Liver (tissue), 9 donors: ENCODE measurements around the gene RPL29. TPM values are rescaled to one million over a fixed set of nuclear protein-coding genes. Genes with fewer than 3 reads are reported as not detected.

Experiments used
- DNase-seq: peaks from one replicate; pipeline ENCODE4 v3.0.0-alpha.2; 2017; ENCODE audit warnings: low spot score
- H3K27ac ChIP-seq, 2 donors: one replicate each; pipeline ENCODE4 v1.7.0; 2013; ENCODE audit warnings: inconsistent platforms in 2 of 2, low read length in 2 of 2, control low read depth in 1 of 2, low read depth in 1 of 2, mild to moderate bottlenecking in 1 of 2
- H3K27me3 ChIP-seq, 4 donors: one replicate each; pipeline versions ENCODE4 v1.6.1 to v1.7.0; 2013; ENCODE audit warnings: low read length in 3 of 4, inconsistent platforms in 1 of 4, mild to moderate bottlenecking in 1 of 4, moderate library complexity in 1 of 4; ENCODE audit not compliant: control insufficient read depth in 4 of 4, insufficient read depth in 4 of 4
- H3K36me3 ChIP-seq, 4 donors: one replicate each; pipeline versions ENCODE4 v1.6.1 to v1.7.0; 2013; ENCODE audit warnings: low read length in 3 of 4, mild to moderate bottlenecking in 3 of 4, low read depth in 1 of 4, moderate library complexity in 1 of 4; ENCODE audit not compliant: control insufficient read depth in 4 of 4, insufficient read depth in 3 of 4
- H3K4me1 ChIP-seq, 4 donors: one replicate each; pipeline versions ENCODE4 v1.6.1 to v1.7.0; 2013; ENCODE audit warnings: low read length in 3 of 4, mild to moderate bottlenecking in 3 of 4, moderate library complexity in 1 of 4; ENCODE audit not compliant: control insufficient read depth in 4 of 4, insufficient read depth in 4 of 4
- H3K4me3 ChIP-seq, 3 donors: one replicate each; pipeline versions ENCODE4 v1.6.1 to v1.7.0; 2013; ENCODE audit warnings: low read length in 3 of 3, control low read depth in 1 of 3, low read depth in 1 of 3, mild to moderate bottlenecking in 1 of 3
- H3K9ac ChIP-seq, 2 donors: one replicate each; pipeline ENCODE4 v1.7.0; 2013; ENCODE audit warnings: low read length in 2 of 2, mild to moderate bottlenecking in 2 of 2, moderate library complexity in 2 of 2, control low read depth in 1 of 2, low read depth in 1 of 2
- H3K9me3 ChIP-seq, 4 donors: one replicate each; pipeline versions ENCODE4 v1.6.1 to v1.7.0; 2013; ENCODE audit warnings: low read length in 3 of 4; ENCODE audit not compliant: control insufficient read depth in 4 of 4
- CTCF ChIP-seq: fragments of 150-350 bp; IDR thresholded peaks from 2 replicates; pipeline ENCODE4 v1.5.1; 2017; ENCODE audit warnings: improper control_type of control experiment, low read depth, low read length; ENCODE audit not compliant: missing input control
- EGR1 ChIP-seq, 2 donors: IDR thresholded peaks; 2 replicates each; pipeline ENCODE4 v1.6.1; 2016 to 2018; ENCODE audit warnings: antibody characterized with exemption in 2 of 2, low read depth in 2 of 2
- FOXA1 ChIP-seq: IDR thresholded peaks from 2 replicates; pipeline ENCODE4 v1.6.1; 2016; ENCODE audit warnings: antibody characterized with exemption
- FOXA2 ChIP-seq: IDR thresholded peaks from 2 replicates; pipeline ENCODE4 v1.6.1; 2016; ENCODE audit warnings: antibody characterized with exemption
- HNF4A ChIP-seq, 2 donors: conservative IDR thresholded peaks; 2 replicates each; pipeline ENCODE4 v1.6.1; 2016; ENCODE audit warnings: antibody characterized with exemption in 2 of 2, mild to moderate bottlenecking in 2 of 2
- HNF4G ChIP-seq: IDR thresholded peaks from 2 replicates; pipeline ENCODE4 v1.6.1; 2016; ENCODE audit warnings: antibody characterized with exemption
- JUND ChIP-seq, 2 donors: IDR thresholded peaks; 2 replicates each; pipeline ENCODE4 v1.6.1; 2016; ENCODE audit warnings: antibody characterized with exemption in 2 of 2
- MAX ChIP-seq: IDR thresholded peaks from 2 replicates; pipeline ENCODE4 v1.6.1; 2016; ENCODE audit warnings: antibody characterized with exemption
- NR2F2 ChIP-seq: IDR thresholded peaks from 2 replicates; pipeline ENCODE4 v1.6.1; 2016; ENCODE audit warnings: antibody characterized with exemption
- RAD21 ChIP-seq, 2 donors: IDR thresholded peaks; 2 replicates each; pipeline ENCODE4 v1.6.1; 2016; ENCODE audit warnings: antibody characterized with exemption in 2 of 2, mild to moderate bottlenecking in 2 of 2
- REST ChIP-seq: IDR thresholded peaks from 2 replicates; pipeline ENCODE4 v1.6.1; 2016; ENCODE audit warnings: antibody characterized with exemption, mild to moderate bottlenecking
- RXRA ChIP-seq, 2 donors: IDR thresholded peaks; 2 replicates each; pipeline ENCODE4 v1.6.1; 2017 to 2018; ENCODE audit warnings: antibody characterized with exemption in 2 of 2, mild to moderate bottlenecking in 1 of 2
- SP1 ChIP-seq: IDR thresholded peaks from 2 replicates; pipeline ENCODE4 v1.6.1; 2018; ENCODE audit warnings: antibody characterized with exemption, mild to moderate bottlenecking
- TAF1 ChIP-seq: conservative IDR thresholded peaks from 2 replicates; pipeline ENCODE4 v1.6.1; 2016; ENCODE audit warnings: antibody characterized with exemption, mild to moderate bottlenecking
- YY1 ChIP-seq: IDR thresholded peaks from 2 replicates; pipeline ENCODE4 v1.6.1; 2016; ENCODE audit warnings: antibody characterized with exemption, mild to moderate bottlenecking
- WGBS: extraction: QIAGEN DNeasy Blood & Tissue Kit; methylation state at CpG from one replicate; pipeline ENCODE4 v1.1.7; 2013; 5-methylcytosine and 5-hydroxymethylcytosine counted together
- polyA plus RNA-seq, 2 donors: library from polyadenylated mRNA; stranded (reverse) in 1 of 2; unstranded in 1 of 2; fragments of 200-250 nt in 1 of 2; fragments of >200 nt in 1 of 2; fragmentation: Nextera tagmentation in 1 of 2; extraction: Ambion mirVana in 1 of 2; gene quantifications; one replicate each; pipeline versions ENCODE4 v1.2.1 to v1.2.3, GENCODE V29; 2013 to 2015
- total RNA-seq, 2 donors: library from RNA; depleted of rRNA; stranded (reverse); fragments of >200 nt; gene quantifications; one replicate each; pipeline ENCODE4 v1.2.3, GENCODE V29; 2014
- TF ChIP-seq, protein P1 (sequence below): IDR thresholded peaks from 2 replicates; pipeline ENCODE4 v1.6.1; 2016; ENCODE audit warnings: antibody characterized with exemption
- TF ChIP-seq, protein P2 (sequence below): IDR thresholded peaks from 2 replicates; pipeline ENCODE4 v1.6.1; 2016; ENCODE audit warnings: antibody characterized with exemption
- donor health status: healthy.
- donor health status: healthy.
- donor health status: healthy.
- donor health status: healthy.
- donor health status: healthy.

Gene RPL29
- total and polyA plus RNA-seq, 4 donors: 292 to 789 (median 388) TPM

GRCh38 chr3:52021489-52022268 is 26.0 kb upstream of the RPL29 start:
- WGBS: 84% methylated on average over 10 of the region's 10 CpGs
- Histone ChIP-seq H3K27ac (peak overlapping the region; percentile 25 to 50), H3K9ac (no peak overlapping the region), H3K9me3 (no peaks in the 10 kb centered on the region), H3K4me3 (no peak overlapping the region), H3K27me3 (no peaks in the 10 kb centered on the region), H3K4me1 (peaks cover 0 to 3% (median 0%) of the 10 kb centered on the region in 4 donors), H3K36me3 (no peaks in the 10 kb centered on the region)
- no peak for DNase-seq
- TF ChIP-seq NR2F2 (no peak), FOXA2 (no peak)

DNA sequence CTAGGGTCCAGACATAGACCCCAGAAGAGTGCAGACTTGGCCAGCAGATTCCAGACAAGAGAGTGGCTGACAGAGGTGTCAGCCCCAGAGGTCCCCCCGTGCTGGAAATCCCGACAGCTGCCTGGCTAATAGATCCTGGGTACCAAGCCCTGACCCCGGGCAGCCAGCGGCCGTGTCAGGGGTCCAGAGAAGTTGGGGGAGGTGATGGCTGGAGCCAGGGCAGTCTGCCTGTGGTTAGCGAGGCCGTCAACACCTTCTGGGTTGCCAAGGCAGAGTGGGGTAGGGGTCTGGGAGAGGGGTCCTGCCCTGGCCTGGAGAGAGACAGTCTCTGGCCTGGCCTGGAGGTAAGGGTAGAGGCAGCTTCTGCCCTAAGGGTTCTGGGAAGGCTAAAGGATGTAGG is 25.1 kb upstream of the RPL29 start:
- Histone ChIP-seq H3K9ac (no peak overlapping the region), H3K4me3 (no peak overlapping the region), H3K27ac (no peak overlapping the region), H3K36me3 (no peaks in the 10 kb centered on the region), H3K4me1 (peaks cover 0 to 3% (median 0%) of the 10 kb centered on the region in 4 donors), H3K27me3 (no peaks in the 10 kb centered on the region), H3K9me3 (no peaks in the 10 kb centered on the region)
- 96% methylated on average over 7 of the region's 7 CpGs for WGBS
- TF ChIP-seq YY1 (no peak), RAD21 (IDR thresholded peaks at IDR 0.05) (no peak), HNF4A (conservative IDR thresholded peaks at IDR 0.05) (no peak), EGR1 (IDR thresholded peaks at IDR 0.05; ENCODE audit: low read depth in 2 of 2) (no peak), SP1 (no peak), NR2F2 (no peak), FOXA1 (no peak), FOXA2 (no peak), MAX (no peak), TAF1 (no peak), CTCF (no peak), HNF4G (no peak), JUND (IDR thresholded peaks at IDR 0.05) (no peak), REST (no peak), RXRA (IDR thresholded peaks at IDR 0.05) (no peak)
- TF ChIP-seq, protein P1, sequence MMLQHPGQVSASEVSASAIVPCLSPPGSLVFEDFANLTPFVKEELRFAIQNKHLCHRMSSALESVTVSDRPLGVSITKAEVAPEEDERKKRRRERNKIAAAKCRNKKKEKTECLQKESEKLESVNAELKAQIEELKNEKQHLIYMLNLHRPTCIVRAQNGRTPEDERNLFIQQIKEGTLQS: no peak
- TF ChIP-seq, protein P2, sequence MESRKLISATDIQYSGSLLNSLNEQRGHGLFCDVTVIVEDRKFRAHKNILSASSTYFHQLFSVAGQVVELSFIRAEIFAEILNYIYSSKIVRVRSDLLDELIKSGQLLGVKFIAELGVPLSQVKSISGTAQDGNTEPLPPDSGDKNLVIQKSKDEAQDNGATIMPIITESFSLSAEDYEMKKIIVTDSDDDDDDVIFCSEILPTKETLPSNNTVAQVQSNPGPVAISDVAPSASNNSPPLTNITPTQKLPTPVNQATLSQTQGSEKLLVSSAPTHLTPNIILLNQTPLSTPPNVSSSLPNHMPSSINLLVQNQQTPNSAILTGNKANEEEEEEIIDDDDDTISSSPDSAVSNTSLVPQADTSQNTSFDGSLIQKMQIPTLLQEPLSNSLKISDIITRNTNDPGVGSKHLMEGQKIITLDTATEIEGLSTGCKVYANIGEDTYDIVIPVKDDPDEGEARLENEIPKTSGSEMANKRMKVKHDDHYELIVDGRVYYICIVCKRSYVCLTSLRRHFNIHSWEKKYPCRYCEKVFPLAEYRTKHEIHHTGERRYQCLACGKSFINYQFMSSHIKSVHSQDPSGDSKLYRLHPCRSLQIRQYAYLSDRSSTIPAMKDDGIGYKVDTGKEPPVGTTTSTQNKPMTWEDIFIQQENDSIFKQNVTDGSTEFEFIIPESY: no peak
- DNase-seq: no peak
